ENCODE measurements around the gene PIAS1. TPM values are rescaled to one million over a fixed set of nuclear protein-coding genes. Genes with fewer than 3 reads are reported as not detected.

PIAS1 gene
- total and polyA plus RNA-seq, 2 donors (not counting 1 experiment from before 2014, with no cell fraction given) = 28.8 to 87.3 TPM

DNA sequence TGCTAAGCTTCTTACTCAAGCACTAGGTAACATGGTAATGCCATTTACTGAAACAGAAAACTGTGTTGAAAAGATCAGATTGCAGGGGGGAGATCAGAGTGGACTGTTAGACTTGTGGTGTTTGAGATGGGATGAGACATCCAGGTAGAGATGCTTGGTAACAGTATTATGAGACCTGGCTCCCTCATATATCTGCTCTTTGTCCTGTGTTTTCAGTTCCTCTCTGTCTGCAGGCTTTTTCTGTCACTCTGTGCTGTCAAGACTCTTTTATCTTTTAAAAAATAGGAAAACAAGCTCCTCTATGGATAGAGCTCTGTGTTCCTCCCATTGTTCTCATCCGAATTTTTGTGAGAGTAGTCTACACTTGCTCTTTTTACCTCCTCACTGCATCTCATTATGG is 103.0 kb downstream of the PIAS1 start:
- CTCF ChIA-PET = interaction anchor here (0.6 kb wide), 1 partner anchor 261 kb away, joined by 3 read pairs; no protein-coding TSS in a partner anchor

More for the DNA sequence above, 103.0 kb downstream of the PIAS1 start:
- H3K9me3 ChIP-seq (ENCODE audit: control extremely low read depth in 1 of 3, control insufficient read depth in 2 of 3, insufficient read depth in 1 of 3, low read length in 2 of 3) = no peaks in the 10 kb centered on the region
- no peak overlapping the region for H2AFZ ChIP-seq (ENCODE audit: insufficient read depth, low read depth, low read length, poor library complexity, severe bottlenecking)
- Mint-ChIP-seq H3K27ac (no peak overlapping the region), H3K9me3 (ENCODE audit: insufficient read depth) (no peaks in the 10 kb centered on the region), H3K4me3 (no peak overlapping the region), H3K4me1 (no peaks in the 10 kb centered on the region), H3K27me3 (no peaks in the 10 kb centered on the region)
- no peak overlapping the region for H3K27ac ChIP-seq (ENCODE audit: low read length in 2 of 2)
- no peak for ATAC-seq (ENCODE audit: low read depth)
- no peak for DNase-seq
- TF ChIP-seq EZH2 (IDR thresholded peaks at IDR 0.05; ENCODE audit: borderline replicate concordance, insufficient read depth, low read depth, low read length, poor library complexity, severe bottlenecking) (no peak), CTCF (IDR thresholded peaks at IDR 0.05) (no peak)
- no CpG with 5 or more reads among the region's 1 CpG for WGBS (ENCODE audit: insufficient coverage)
- POLR2A ChIA-PET = interaction anchor here (0.6 kb wide), 1 partner anchor 22 kb away, joined by 7 read pairs; no protein-coding TSS in a partner anchor
- no peak overlapping the region for H3K4me2 ChIP-seq (replicated peaks; ENCODE audit: low read depth, low read length, poor library complexity, severe bottlenecking)
- peaks cover 3% of the 10 kb centered on the region for H3K79me2 ChIP-seq (ENCODE audit: control insufficient read depth, insufficient read depth, low read length)
- no peaks in the 10 kb centered on the region for H3K4me1 ChIP-seq (ENCODE audit: control insufficient read depth in 2 of 2, insufficient read depth in 2 of 2, low read length in 2 of 2)
- no peak overlapping the region for H3K9ac ChIP-seq (ENCODE audit: low read length)
- intact Hi-C loops (cut with micrococcal nuclease) = no loop called here
- peaks cover 4 to 80% of the 10 kb centered on the region in 2 experiments for H3K36me3 ChIP-seq (replicated peaks in 1 of 2; ENCODE audit: control extremely low read depth in 1 of 2, control insufficient read depth in 1 of 2, extremely low read depth in 1 of 2, insufficient read depth in 2 of 2, low read length in 1 of 2)
- peaks cover 7% of the 10 kb centered on the region for H4K20me1 ChIP-seq (ENCODE audit: control insufficient read depth, insufficient read depth, low read length, poor library complexity, severe bottlenecking)
- no peaks in the 10 kb centered on the region for H3K27me3 ChIP-seq (replicated peaks in 1 of 4; ENCODE audit: control extremely low read depth in 1 of 4, control insufficient read depth in 3 of 4, insufficient read depth in 4 of 4, low read length in 3 of 4)
- H3K4me3 ChIP-seq (ENCODE audit: control extremely low read depth in 1 of 5, extremely low read depth in 1 of 5, insufficient read depth in 1 of 5, low read depth in 2 of 5, low read length in 4 of 5) = no peak overlapping the region
